ENCODE measurements around the gene TNFSF8.

Gene TNFSF8, protein sequence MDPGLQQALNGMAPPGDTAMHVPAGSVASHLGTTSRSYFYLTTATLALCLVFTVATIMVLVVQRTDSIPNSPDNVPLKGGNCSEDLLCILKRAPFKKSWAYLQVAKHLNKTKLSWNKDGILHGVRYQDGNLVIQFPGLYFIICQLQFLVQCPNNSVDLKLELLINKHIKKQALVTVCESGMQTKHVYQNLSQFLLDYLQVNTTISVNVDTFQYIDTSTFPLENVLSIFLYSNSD

DNA sequence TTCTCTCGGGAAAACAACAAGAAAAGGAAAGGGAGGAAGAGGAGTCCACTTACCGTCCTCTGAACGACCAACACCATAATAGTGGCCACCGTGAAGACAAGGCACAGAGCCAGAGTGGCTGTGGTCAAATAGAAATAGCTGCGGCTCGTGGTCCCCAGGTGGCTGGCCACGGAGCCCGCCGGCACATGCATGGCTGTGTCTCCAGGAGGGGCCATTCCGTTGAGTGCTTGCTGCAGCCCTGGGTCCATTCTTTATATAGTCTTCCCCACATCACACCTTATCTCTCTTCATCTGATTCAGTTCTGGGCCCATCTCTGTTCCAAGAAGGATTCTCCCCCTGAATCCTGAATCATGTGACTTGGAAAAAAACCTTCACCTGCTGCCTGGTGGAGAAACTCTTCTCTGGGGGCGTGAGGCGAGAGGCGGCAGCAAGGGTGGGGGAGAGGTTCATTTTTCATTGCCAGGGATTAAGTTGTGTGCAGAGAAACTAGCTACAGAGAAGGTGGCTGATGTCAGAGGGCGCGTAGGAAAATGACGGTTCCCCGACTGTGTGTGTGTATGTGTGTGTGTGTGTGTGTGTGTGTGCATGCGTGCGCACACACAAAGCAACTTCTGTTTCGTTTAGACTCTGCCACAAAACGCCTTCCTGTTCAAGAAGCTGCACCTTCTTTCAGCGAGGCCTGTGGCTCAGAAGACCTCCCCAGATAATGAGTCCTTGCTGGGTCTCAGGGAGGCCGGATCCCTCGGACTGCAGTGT, at the start of gene TNFSF8:
Gene TNFSF8, minus strand, starts transcription at position 536 of the 757 bp plus-strand sequence. Its CDS starts 288 bp downstream, at position 248.
- no peak within 1 kb of the TSS for H3K4me3 ChIP-seq (ENCODE audit: control insufficient read depth, low read depth, low read length)
- DNase-seq (ENCODE audit: low read depth), result no peak
- TF ChIP-seq, protein P1, sequence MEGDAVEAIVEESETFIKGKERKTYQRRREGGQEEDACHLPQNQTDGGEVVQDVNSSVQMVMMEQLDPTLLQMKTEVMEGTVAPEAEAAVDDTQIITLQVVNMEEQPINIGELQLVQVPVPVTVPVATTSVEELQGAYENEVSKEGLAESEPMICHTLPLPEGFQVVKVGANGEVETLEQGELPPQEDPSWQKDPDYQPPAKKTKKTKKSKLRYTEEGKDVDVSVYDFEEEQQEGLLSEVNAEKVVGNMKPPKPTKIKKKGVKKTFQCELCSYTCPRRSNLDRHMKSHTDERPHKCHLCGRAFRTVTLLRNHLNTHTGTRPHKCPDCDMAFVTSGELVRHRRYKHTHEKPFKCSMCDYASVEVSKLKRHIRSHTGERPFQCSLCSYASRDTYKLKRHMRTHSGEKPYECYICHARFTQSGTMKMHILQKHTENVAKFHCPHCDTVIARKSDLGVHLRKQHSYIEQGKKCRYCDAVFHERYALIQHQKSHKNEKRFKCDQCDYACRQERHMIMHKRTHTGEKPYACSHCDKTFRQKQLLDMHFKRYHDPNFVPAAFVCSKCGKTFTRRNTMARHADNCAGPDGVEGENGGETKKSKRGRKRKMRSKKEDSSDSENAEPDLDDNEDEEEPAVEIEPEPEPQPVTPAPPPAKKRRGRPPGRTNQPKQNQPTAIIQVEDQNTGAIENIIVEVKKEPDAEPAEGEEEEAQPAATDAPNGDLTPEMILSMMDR (conservative IDR thresholded peaks at IDR 0.05; ENCODE audit: control insufficient read depth, insufficient read depth, low read depth, low read length), result no peak

DNA sequence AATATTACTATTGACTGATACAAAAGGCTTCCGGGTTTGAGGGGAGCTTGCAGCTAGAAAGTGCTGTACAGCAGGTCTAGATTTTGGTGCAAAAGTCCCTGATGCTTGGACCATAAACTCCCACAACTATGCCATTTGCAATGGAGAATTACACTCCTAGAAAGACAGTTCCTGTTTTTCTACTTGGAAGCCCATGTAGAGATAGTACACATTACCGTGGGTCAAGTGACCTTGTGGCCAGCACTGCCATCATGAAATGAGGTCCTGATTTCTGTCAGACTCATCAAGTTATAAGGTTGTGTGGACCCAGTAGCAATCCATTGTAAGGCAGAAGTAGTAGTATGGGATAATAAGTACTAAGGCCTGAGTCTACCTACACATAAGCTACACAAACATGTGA, 42.8 kb upstream of the TNFSF8 start:
- DNase-seq (ENCODE audit: low read depth), result no peak
- TF ChIP-seq, protein P1 (conservative IDR thresholded peaks at IDR 0.05; ENCODE audit: control insufficient read depth, insufficient read depth, low read depth, low read length), result no peak
- no peak overlapping the region for H3K4me3 ChIP-seq (ENCODE audit: control insufficient read depth, low read depth, low read length)

DNA sequence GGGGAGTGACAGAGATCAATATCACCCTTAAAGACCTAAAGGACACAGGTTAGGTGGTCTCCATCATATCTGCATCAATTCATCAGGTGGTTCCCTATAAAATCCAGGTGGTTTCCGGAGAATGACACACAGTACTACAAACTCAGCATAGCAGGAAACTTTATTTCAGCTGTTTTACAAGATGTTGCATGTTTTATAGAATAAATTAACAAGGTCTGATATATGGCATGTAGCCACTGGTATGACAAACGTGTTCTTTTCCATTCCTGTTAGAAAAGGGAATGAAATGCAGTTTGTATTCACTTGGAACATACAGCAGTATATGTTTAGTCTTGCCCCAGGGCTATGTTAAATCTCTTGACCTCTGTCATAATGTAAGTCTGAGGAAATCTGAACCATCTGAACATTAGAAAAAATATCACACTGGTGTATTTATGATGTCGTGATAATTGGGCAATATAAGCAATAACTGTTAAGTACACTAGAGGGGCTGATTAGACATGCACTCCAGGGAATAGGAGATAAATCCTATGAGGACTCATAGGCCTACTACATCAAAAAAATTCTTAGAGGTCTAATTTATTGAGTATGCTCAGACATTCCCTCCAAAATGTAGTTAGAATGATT, 42.2 kb upstream of the TNFSF8 start:
- H3K4me3 ChIP-seq (ENCODE audit: control insufficient read depth, low read depth, low read length), result no peak overlapping the region
- TF ChIP-seq, protein P1 (conservative IDR thresholded peaks at IDR 0.05; ENCODE audit: control insufficient read depth, insufficient read depth, low read depth, low read length), result no peak
- no peak for DNase-seq (ENCODE audit: low read depth)

DNA sequence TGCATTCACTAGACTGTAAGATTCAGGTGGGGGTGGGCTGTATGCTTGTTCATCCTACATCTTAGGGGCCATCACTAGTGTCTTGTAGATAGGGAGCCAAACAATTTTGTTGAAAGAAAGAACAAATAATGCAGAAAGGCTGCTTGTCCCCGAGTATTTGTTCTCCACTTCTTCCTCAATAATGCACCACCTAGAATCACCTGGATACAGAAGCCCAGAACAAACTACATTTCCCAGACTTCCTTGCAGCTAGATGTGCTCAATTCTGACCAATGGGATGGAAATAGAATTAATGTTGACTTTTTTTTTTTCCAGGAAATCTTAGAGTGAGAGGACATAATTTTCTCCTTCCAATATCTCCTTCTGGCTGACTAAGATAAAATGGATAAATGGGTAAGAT, 38.9 kb upstream of the TNFSF8 start:
- TF ChIP-seq, protein P1 (conservative IDR thresholded peaks at IDR 0.05; ENCODE audit: control insufficient read depth, insufficient read depth, low read depth, low read length), result no peak
- no peak for DNase-seq (ENCODE audit: low read depth)
- H3K4me3 ChIP-seq (ENCODE audit: control insufficient read depth, low read depth, low read length), result no peak overlapping the region

DNA sequence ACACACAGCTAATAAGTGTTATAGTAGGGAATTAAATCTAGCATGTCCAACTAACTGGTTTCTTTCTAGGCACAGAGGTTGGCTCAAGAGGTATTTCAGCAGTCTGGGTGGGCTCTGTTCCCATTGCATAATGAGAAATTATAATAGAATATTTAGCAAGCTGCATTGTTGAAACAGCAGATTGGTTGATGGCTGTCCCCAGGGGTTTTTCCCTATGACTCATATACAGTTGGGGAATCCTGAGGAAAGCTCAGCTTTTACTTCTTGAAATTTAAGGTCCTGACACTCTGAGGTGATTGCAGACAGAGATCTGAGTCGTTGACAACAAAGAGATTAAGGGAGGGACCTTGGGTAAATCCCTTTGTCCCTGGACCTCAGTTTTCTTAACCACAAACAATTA, 38.3 kb upstream of the TNFSF8 start:
- peak; percentile 73 for DNase-seq (ENCODE audit: low read depth)

DNA sequence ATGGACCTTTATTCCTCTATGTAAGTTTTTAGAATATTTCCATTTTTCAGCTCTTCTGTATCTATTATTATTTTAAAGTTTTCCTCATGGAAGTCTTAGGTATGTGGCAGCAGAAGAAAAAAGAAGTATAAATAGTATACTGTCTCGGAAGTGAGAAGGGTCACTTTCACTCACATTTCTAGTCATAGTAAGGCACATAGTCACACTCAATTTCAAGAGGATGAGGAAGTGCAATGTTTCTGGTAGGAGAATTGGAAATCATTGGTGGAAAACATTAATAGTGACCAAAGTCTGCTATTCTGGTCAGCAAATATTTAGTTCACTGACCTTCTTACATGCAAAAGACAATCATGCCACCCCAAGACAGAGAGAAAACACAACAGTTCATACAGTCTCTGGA, 35.2 kb upstream of the TNFSF8 start:
- no peak for DNase-seq (ENCODE audit: low read depth)
- TF ChIP-seq, protein P1 (conservative IDR thresholded peaks at IDR 0.05; ENCODE audit: control insufficient read depth, insufficient read depth, low read depth, low read length), result no peak
- H3K4me3 ChIP-seq (ENCODE audit: control insufficient read depth, low read depth, low read length), result no peak overlapping the region

More for the DNA sequence above, 38.3 kb upstream of the TNFSF8 start:
- TF ChIP-seq, protein P1 (conservative IDR thresholded peaks at IDR 0.05; ENCODE audit: control insufficient read depth, insufficient read depth, low read depth, low read length), result no peak
- no peak overlapping the region for H3K4me3 ChIP-seq (ENCODE audit: control insufficient read depth, low read depth, low read length)

Measured in fibroblast of mammary gland (primary cell).